ENCODE measurements around the gene ATG3.

- TF ChIP-seq EZH2 (IDR thresholded peaks at IDR 0.05; ENCODE audit: low read length) (no peak), CTCF (optimal IDR thresholded peaks at IDR 0.05 in 1 of 3, IDR thresholded peaks at IDR 0.05 in 1 of 3, conservative IDR thresholded peaks at IDR 0.05 in 1 of 3; ENCODE audit: extremely low read depth in 1 of 3, insufficient read depth in 2 of 3, low read length in 3 of 3) (no peak)
Observed at GRCh38 chr3:112498914-112499711, 62.6 kb downstream of the ATG3 start, which contains the start of gene BTLA.
